ENCODE data around the gene LPAR3.

Gene LPAR3

DNA sequence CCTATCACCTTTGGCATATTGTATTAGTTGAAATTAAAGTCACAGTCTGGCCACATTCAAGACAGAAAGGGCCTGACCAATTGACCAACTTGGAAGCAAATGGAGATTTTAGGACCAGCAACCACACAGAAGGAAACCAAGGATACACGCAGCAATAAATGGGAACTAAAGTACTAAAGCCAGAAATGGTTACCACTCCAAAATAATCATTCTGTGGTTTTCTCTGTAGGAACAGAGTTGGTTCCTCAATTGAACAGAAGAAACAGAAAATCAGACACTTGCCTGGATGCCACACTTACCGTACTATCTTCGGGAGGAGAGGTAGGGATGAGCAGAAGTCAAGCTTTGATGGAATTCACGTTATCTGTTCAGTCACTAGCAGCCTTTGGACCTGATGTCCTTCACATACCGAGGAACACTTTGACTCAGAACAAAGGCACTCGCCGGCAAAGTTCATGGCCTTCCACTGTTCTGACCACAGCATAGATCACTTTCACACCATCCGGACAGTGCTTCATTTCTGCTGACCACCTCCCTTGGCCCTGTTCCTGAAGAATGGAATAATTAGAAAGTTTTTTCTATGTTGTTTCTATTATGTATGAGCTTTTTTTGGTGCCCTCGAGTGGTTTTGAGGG, 96.9 kb downstream of the LPAR3 start:
- Histone ChIP-seq H3K4me2 (ENCODE audit: low read depth, low read length, poor library complexity, severe bottlenecking) (no peak overlapping the region), H3K9me2 (replicated peaks; ENCODE audit: insufficient read depth, low read length) (no peaks in the 10 kb centered on the region), H2AFZ (ENCODE audit: low read depth, low read length, severe bottlenecking) (no peak overlapping the region), H3F3A (ENCODE audit: insufficient read depth) (no peaks in the 10 kb centered on the region), H3K4me3 (ENCODE audit: insufficient read depth, low read length, poor library complexity, severe bottlenecking) (no peak overlapping the region), H4K20me1 (ENCODE audit: low read depth, low read length) (no peaks in the 10 kb centered on the region), H3K27ac (ENCODE audit: low read depth, low read length) (no peak overlapping the region), H3K9ac (ENCODE audit: low read length) (no peak overlapping the region), H3K36me3 (ENCODE audit: low read length) (no peaks in the 10 kb centered on the region), H3K27me3 (ENCODE audit: low read length) (no peaks in the 10 kb centered on the region), H3K9me3 (ENCODE audit: insufficient read depth, low read length) (no peaks in the 10 kb centered on the region), H3K79me2 (ENCODE audit: insufficient read depth, low read length) (no peaks in the 10 kb centered on the region)
- TF ChIP-seq, protein P1, sequence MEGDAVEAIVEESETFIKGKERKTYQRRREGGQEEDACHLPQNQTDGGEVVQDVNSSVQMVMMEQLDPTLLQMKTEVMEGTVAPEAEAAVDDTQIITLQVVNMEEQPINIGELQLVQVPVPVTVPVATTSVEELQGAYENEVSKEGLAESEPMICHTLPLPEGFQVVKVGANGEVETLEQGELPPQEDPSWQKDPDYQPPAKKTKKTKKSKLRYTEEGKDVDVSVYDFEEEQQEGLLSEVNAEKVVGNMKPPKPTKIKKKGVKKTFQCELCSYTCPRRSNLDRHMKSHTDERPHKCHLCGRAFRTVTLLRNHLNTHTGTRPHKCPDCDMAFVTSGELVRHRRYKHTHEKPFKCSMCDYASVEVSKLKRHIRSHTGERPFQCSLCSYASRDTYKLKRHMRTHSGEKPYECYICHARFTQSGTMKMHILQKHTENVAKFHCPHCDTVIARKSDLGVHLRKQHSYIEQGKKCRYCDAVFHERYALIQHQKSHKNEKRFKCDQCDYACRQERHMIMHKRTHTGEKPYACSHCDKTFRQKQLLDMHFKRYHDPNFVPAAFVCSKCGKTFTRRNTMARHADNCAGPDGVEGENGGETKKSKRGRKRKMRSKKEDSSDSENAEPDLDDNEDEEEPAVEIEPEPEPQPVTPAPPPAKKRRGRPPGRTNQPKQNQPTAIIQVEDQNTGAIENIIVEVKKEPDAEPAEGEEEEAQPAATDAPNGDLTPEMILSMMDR (IDR thresholded peaks at IDR 0.05; ENCODE audit: insufficient read depth, low read length, poor library complexity, severe bottlenecking): no peak
- TF ChIP-seq EZH2phosphoT487 (conservative IDR thresholded peaks at IDR 0.05; ENCODE audit: low read length): no peak

DNA sequence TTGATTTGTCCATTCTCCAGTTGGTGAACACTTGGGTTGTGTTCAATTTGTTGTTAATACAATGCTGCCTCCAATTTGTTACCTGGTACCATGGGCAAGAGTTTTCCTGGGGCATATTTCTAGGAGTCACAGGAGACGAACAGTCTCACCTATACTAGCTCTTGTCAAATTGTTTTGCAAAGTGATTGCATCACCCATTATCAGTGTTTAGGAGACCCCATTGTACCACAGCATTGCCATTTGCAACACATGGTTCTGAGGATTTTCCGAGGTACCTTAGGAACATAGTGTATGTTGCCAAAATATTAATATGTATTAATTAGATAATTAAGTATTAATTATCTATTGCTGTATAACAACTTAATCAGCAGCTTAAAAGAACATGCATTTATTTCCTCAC, 97.8 kb downstream of the LPAR3 start:
- no peaks in the 10 kb centered on the region for H3K27me3 ChIP-seq (ENCODE audit: low read length)
- H4K20me1 ChIP-seq (ENCODE audit: low read depth, low read length): no peaks in the 10 kb centered on the region
- no peak overlapping the region for H2AFZ ChIP-seq (ENCODE audit: low read depth, low read length, severe bottlenecking)
- no peaks in the 10 kb centered on the region for H3K79me2 ChIP-seq (ENCODE audit: insufficient read depth, low read length)
- TF ChIP-seq EZH2phosphoT487 (conservative IDR thresholded peaks at IDR 0.05; ENCODE audit: low read length): no peak
- TF ChIP-seq, protein P1 (IDR thresholded peaks at IDR 0.05; ENCODE audit: insufficient read depth, low read length, poor library complexity, severe bottlenecking): no peak
- no peak overlapping the region for H3K9ac ChIP-seq (ENCODE audit: low read length)
- H3K9me3 ChIP-seq (ENCODE audit: insufficient read depth, low read length): no peaks in the 10 kb centered on the region
- no peak overlapping the region for H3K4me3 ChIP-seq (ENCODE audit: insufficient read depth, low read length, poor library complexity, severe bottlenecking)
- no peak overlapping the region for H3K27ac ChIP-seq (ENCODE audit: low read depth, low read length)
- no peaks in the 10 kb centered on the region for H3F3A ChIP-seq (ENCODE audit: insufficient read depth)
- no peaks in the 10 kb centered on the region for H3K9me2 ChIP-seq (replicated peaks; ENCODE audit: insufficient read depth, low read length)
- no peaks in the 10 kb centered on the region for H3K36me3 ChIP-seq (ENCODE audit: low read length)
- no peak overlapping the region for H3K4me2 ChIP-seq (ENCODE audit: low read depth, low read length, poor library complexity, severe bottlenecking)

DNA sequence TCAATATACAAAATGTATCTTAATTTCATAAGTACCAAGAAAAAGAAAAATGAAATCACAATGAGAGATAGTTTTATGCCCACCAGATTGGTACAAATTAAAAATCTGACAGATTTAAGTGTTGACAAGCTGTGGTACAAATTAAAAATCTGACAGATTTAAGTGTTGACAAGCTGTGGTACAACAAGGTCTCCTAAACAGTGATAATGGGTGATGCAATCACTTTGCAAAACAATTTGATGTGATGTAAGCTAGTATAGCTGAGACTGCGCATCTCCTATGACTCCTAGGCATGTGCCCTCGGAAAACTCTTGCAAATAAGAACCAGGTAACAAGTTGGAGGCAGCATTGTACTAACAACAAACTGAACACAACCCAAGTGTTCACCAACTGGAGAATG, 100.6 kb downstream of the LPAR3 start:
- H3K9me2 ChIP-seq (replicated peaks; ENCODE audit: insufficient read depth, low read length): no peaks in the 10 kb centered on the region
- 0 out of 2 replicates have a peak, but pooled peaks cover 4% of the 10 kb centered on the region for H3K27me3 ChIP-seq (ENCODE audit: low read length)
- TF ChIP-seq, protein P1 (IDR thresholded peaks at IDR 0.05; ENCODE audit: insufficient read depth, low read length, poor library complexity, severe bottlenecking): no peak
- TF ChIP-seq EZH2phosphoT487 (conservative IDR thresholded peaks at IDR 0.05; ENCODE audit: low read length): no peak
- no peaks in the 10 kb centered on the region for H3K9me3 ChIP-seq (ENCODE audit: insufficient read depth, low read length)
- H3K36me3 ChIP-seq (ENCODE audit: low read length): no peaks in the 10 kb centered on the region
- no peak overlapping the region for H3K4me2 ChIP-seq (ENCODE audit: low read depth, low read length, poor library complexity, severe bottlenecking)
- H3K27ac ChIP-seq (ENCODE audit: low read depth, low read length): no peak overlapping the region
- H3K4me3 ChIP-seq (ENCODE audit: insufficient read depth, low read length, poor library complexity, severe bottlenecking): no peak overlapping the region
- no peak overlapping the region for H3K9ac ChIP-seq (ENCODE audit: low read length)
- H4K20me1 ChIP-seq (ENCODE audit: low read depth, low read length): no peaks in the 10 kb centered on the region
- H3K79me2 ChIP-seq (ENCODE audit: insufficient read depth, low read length): no peaks in the 10 kb centered on the region
- H3F3A ChIP-seq (ENCODE audit: insufficient read depth): no peaks in the 10 kb centered on the region
- no peak overlapping the region for H2AFZ ChIP-seq (ENCODE audit: low read depth, low read length, severe bottlenecking)

Data from SU-DHL-6 (cell line).